HG03097 (cell line): ENCODE data around the gene MED13L.
"Not testable (repeated sequence)": the region's sequence is repeated elsewhere in the genome, so short reads cannot be mapped to it uniquely, and the experiment has no call there.

Source experiments
- ATAC-seq: cut with Tn5 transposase; IDR thresholded peaks from one replicate; pipeline ENCODE4 v1.9.1; 2021; ENCODE audit not compliant: unreplicated experiment, low FRiP score

The MED13L gene

GRCh38 chr12:116137318-116137717 is 140.2 kb downstream of the MED13L start:
- no peak for ATAC-seq

- no peak for ATAC-seq
These were observed 141.2 kb downstream of the MED13L start for GRCh38 chr12:116136340-116136739.

GRCh38 chr12:116135209-116135930 is 142.1 kb downstream of the MED13L start:
- no peak for ATAC-seq

DNA sequence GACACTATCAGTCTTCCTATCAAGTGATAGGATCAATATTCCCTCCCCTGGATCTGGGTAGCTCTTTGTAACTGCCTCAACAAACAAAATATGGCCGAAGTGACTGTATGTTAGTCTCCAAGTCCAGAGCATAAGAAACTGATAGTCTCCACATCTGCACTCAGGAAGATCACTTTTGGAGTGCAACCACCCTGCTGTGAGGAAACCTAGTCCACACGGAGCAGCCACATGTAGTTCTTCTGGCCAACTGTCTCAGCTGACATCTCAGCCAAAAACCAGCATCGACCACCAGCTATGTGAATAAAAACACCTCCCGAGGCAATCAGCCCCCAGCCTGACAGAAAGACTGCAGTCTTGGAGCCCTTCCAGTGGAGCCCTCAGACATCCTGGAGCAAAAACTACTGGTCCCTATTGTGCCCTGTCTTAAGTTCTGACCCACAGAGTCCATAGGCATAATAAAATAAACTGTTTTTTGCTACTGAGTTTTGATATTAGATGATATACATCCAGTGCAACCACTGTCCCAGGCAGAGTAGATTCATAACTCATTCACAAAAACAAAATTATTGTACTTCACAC is 143.8 kb downstream of the MED13L start:
- ATAC-seq = no peak

- ATAC-seq = no peak
These were observed 144.3 kb downstream of the MED13L start for GRCh38 chr12:116133149-116133548.

DNA sequence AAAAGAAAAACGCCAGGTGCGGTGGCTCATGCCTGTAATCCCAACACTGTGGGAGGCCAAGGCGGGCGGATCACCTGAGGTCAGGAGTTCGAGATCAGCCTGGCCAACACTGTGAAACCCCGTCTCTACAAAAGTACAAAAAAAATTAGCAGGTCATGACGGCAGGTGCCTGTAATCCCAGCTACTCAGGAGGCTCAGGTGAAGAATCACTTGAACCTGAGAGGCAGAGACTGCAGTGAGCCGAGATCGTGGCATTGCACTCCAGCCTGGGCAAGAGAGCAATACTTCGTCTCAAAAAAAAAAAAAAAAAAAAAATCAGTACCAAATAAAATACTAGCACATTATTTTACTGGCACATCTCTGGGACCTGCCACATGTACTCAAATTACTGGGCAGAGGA is 145.5 kb downstream of the MED13L start:
- not testable (repeated sequence) for ATAC-seq

- ATAC-seq = no peak
These were observed 146.3 kb downstream of the MED13L start for GRCh38 chr12:116131176-116131575.

DNA sequence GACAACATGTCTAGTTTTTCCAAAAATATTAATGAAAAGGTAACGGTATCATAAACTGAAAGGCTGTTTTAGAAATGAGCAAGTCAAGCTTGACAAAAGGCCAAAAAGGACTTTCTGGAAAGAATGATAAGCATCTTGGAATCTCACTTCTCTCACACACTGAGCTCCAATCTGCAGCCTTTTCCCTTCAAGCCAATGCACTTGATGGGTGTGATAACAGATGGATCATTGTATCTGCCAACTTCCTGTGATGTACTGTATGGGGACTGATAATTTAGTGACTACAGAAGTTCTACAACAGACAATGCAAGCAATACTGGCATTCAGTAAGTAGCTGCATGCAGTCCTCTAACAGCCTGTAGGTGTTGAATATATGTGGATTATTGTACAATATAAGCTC is 147.1 kb downstream of the MED13L start:
- no peak for ATAC-seq

GRCh38 chr12:116128779-116129178 is 148.7 kb downstream of the MED13L start:
- no peak for ATAC-seq

- no peak for ATAC-seq
These were observed 149.6 kb downstream of the MED13L start for GRCh38 chr12:116127859-116128258.

DNA sequence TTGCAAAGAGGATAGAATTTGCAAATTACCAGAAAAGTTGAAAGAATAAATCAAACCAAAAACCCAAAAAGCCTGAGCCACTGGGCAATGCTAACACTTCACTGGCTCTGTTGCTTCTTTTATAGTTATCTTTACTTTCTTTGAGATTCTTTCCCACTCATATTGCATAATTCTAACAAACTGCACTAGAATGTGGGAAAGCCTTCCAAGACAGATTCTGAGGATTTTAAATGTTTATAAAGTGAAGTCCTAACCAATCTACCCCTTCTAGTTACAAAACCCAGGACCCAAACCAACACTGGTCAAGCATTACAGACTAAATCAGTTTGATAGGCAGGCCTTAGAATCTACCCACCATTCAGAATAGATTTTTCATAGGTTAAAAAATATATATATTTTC is 150.9 kb downstream of the MED13L start:
- ATAC-seq = no peak

DNA sequence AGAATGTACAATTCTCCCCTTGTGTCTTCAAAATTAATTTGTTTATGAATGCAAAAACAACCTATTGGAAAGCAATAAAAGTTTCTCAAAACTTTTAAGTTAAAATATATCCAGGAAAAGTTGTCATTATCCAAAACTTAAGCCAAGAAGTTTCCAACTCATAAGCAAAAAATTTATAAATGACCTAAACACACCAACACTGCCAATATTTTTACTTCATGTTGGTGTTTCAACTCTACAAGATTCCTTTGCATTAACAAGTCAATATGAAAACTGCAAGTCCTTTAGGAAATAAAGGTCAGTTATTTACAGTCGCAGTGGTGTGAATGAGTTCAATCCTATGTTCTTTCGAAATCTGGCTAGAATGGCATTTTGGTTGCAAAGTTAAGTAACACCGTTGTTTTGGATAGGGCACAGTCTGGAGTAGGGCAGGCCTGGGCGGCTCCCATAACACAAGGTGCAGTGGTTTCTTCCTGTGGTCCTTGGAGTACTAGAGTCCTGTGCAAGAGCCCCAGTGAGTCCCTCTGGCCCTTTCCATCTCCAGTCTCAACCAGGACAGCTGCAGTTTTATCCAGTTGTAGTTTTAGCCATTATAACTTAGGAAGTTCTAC is 151.4 kb downstream of the MED13L start:
- no peak for ATAC-seq

- ATAC-seq = no peak
These were observed 152.4 kb downstream of the MED13L start for GRCh38 chr12:116125084-116125483.

DNA sequence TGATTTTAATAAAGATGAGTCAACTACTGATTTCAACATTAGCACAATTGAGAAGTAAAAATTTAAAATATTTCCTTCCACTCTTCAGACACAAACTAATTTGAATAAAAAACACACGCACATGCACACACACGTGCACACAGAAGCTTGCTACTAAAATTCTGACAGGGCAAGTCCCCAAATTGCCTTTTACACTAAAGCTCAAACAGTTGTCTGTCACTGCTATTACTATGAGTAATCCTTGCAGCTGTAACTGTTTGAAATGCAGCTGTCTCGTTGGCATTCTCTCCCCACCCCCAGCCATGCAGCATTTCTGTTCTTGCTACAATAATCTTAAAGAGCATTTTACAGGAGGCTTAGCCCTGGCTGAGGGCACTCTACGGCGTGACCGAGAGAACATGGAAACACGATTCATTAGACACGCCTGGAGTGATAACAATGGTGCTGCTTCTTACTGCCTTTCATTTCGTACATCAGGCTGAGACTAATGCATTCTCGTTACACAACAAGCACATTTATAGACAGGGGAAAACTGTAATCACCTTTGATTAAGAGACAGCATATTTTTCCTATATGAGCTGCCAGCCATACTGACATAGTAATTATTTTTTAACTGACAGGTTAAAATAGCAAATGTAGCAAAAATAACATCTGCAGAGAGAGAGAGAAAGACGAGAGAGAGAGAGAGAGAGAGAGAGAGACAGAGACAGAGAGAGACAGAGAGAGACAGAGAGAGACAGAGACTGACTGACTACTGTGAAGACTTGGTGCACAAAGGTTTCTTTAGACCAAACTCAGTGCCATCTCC is 153.8 kb downstream of the MED13L start:
- ATAC-seq = peak; percentile 77

DNA sequence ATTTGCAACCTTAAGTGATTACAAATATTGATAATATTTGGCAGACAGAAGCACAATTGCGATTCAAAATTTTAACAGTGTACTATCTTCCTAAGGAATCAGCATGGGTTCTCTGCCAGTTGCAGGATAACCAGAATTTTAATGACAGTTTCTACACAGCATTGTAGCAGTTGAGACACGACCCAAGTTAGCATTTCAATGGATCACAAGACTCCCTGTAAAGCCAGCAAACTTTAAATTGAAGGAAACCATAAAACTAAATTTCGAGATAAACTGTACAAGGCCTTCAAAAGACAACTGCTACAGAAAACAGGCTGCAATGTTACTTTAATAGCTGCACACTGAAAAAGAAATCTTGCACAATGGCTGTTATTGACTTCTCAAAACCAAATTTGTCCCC is 154.9 kb downstream of the MED13L start:
- no peak for ATAC-seq

DNA sequence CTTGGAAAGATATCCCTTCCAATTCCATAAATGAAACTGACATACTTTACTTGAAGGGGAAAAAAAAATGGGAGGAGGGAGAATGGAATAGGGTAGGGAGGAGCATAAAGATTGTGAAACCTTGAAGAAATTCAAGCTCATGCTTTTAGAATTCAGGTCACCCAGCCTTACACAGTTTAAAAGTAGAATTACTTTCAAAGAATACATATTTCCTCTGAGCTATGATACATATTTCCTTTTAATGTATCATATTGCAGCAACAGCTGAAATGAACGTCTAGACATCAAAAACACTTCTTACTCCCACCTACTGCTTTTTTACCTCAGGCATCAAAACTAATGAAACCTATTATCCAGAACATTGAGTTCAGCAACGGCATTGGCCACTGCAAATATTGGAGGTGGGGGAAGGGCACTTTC is 156.0 kb downstream of the MED13L start:
- ATAC-seq = no peak

DNA sequence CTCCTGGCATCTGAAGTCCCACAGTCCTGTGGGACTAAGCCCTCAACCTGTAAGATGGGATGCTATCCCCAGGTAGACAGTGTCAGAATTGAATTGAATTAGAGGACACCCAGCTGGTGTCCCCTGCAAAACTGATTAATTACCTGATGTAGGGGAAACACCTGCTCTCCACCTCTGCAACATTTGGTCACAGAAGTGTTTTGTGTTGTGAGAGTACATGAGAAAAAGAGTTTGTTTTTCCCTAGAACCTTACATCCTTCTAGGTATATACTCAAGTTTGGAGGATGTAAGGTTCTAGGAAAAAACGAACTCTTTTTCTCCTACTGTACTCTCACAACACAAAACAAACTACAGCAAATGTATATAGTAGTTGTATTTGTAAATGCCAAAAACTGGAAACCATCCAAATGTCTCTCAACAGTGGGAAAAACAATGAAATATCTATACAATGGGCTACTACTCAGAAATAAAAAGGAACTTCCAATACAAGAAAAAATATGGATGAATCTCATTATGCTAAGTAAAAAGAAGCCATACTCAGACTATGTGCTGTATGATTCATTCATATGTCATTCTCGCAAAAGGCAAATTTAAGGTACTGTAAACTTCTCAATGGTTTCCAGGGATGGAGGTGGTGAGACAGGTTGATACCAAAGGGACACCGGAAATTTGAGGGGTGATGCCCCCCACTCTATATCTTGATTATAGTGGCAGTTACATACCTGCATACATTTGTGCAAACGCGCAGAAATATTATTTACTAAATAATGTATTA is 160.7 kb downstream of the MED13L start:
- ATAC-seq = no peak

GRCh38 chr12:116113398-116114130 is 163.9 kb downstream of the MED13L start:
- ATAC-seq = no peak

DNA sequence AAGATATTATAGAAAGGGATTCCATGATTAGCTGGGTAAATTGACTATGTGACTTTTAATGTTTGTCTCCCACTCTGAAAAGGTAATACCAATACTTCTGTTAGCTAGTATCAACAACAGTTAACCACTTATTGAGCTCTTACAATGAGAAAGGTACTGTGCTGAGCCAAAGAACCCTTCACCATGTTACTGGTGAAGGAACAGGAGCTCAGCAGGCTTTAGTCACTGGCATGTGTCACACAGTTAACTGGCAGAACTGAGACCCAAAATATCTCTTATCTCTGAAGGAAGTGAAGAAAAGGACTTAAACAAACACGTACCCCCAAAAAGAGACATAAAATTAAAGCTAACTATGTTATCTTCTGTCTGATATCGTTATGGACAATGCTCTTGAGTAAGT is 170.6 kb downstream of the MED13L start:
- no peak for ATAC-seq
